Activated T-cell treated with anti-CD3 and anti-CD28 coated beads, Interleukin-2, amount 50 U/mL, for 72 hours (primary cell): ENCODE measurements around the gene KDM3B. TPM values are rescaled to one million over a fixed set of nuclear protein-coding genes. Genes with fewer than 3 reads are reported as not detected.
"Not testable (repeated sequence)": the region's sequence is repeated elsewhere in the genome, so short reads cannot be mapped to it uniquely, and the experiment has no call there.

Experiments used
- ATAC-seq, 2 donors: fragments of 150-1000 bp; cut with Tn5 transposase; replicated peaks in 1 of 2; 2 replicates each; pipeline ENCODE4 v1.10.0; 2021; ENCODE audit warnings: moderate library complexity in 2 of 2, mild to moderate bottlenecking in 1 of 2
- DNase-seq, 2 donors: peaks; one replicate each; pipeline ENCODE4 v3.0.0; 2021 to 2022; ENCODE audit warnings: mixed read lengths in 1 of 2
- H3K27ac Mint-ChIP-seq: one replicate; pipeline ENCODE4 v1.8.0; 2022; ENCODE audit warnings: mild to moderate bottlenecking, moderate library complexity, mixed read lengths
- H3K27me3 Mint-ChIP-seq: one replicate; pipeline ENCODE4 v1.8.0; 2022; ENCODE audit warnings: low read depth, mixed read lengths
- H3K36me3 Mint-ChIP-seq, 2 donors: one replicate each; pipeline ENCODE4 v1.8.0; 2022; ENCODE audit warnings: mixed read lengths in 2 of 2, mild to moderate bottlenecking in 1 of 2; ENCODE audit not compliant: insufficient read depth in 2 of 2
- H3K4me1 Mint-ChIP-seq: one replicate; pipeline ENCODE4 v1.8.0; 2022; ENCODE audit warnings: low read depth, mixed read lengths
- H3K4me3 Mint-ChIP-seq, 2 donors: one replicate each; pipeline ENCODE4 v1.8.0; 2022; ENCODE audit warnings: mild to moderate bottlenecking in 2 of 2, mixed read lengths in 2 of 2, moderate library complexity in 2 of 2
- H3K9me3 Mint-ChIP-seq, 2 donors: one replicate each; pipeline ENCODE4 v1.8.0; 2022; ENCODE audit warnings: mixed read lengths in 2 of 2
- total RNA-seq, 2 donors: library from RNA; stranded (reverse); gene quantifications; one replicate each; pipeline ENCODE4 v1.2.3, GENCODE V29; 2022

KDM3B gene, protein sequence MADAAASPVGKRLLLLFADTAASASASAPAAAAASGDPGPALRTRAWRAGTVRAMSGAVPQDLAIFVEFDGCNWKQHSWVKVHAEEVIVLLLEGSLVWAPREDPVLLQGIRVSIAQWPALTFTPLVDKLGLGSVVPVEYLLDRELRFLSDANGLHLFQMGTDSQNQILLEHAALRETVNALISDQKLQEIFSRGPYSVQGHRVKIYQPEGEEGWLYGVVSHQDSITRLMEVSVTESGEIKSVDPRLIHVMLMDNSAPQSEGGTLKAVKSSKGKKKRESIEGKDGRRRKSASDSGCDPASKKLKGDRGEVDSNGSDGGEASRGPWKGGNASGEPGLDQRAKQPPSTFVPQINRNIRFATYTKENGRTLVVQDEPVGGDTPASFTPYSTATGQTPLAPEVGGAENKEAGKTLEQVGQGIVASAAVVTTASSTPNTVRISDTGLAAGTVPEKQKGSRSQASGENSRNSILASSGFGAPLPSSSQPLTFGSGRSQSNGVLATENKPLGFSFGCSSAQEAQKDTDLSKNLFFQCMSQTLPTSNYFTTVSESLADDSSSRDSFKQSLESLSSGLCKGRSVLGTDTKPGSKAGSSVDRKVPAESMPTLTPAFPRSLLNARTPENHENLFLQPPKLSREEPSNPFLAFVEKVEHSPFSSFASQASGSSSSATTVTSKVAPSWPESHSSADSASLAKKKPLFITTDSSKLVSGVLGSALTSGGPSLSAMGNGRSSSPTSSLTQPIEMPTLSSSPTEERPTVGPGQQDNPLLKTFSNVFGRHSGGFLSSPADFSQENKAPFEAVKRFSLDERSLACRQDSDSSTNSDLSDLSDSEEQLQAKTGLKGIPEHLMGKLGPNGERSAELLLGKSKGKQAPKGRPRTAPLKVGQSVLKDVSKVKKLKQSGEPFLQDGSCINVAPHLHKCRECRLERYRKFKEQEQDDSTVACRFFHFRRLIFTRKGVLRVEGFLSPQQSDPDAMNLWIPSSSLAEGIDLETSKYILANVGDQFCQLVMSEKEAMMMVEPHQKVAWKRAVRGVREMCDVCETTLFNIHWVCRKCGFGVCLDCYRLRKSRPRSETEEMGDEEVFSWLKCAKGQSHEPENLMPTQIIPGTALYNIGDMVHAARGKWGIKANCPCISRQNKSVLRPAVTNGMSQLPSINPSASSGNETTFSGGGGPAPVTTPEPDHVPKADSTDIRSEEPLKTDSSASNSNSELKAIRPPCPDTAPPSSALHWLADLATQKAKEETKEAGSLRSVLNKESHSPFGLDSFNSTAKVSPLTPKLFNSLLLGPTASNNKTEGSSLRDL (N-terminal part only)
- 10 to 100 TPM; 59.5 to 67.2 TPM for total RNA-seq

DNA sequence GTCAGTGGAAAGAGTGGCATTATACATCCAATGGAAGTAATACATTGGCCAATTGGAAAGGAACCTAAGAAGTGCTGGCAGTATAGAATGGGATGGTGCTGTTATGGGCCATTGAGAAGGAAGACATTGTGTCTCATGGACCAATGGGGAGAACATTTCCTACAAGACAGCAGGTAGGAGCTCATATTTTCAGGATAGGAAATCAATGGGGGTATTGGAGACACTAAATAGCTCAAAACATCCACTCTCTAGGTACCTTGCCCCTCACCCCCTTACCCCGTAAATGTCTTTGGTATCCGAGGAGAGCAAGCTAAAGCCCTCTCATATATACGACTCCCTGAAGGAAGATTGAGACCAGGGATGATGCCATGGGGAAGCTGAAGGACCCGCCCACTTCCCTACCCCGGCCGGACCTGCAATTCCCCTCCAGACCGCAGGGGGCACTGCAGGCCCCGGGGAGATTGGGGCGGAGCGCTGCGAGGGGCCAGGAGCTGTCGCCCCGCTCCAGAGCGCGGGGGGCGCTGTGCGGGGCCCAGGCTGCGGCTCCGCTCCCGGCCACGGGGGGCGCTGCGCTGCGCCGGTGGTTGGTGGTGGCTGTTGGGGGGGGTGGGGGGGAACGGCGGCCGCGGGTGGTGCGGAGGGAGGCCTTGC is at the start of gene KDM3B:
Gene KDM3B (plus strand): TSS at position 615 of the 651 bp plus-strand sequence. CDS start 111 bp downstream, outside the sequence.
- Mint-ChIP-seq H3K27me3 (no peaks in the 10 kb centered on the region), H3K4me3 (peak within 1 kb of the TSS; percentile 94 to 98), H3K9me3 (peaks cover 0 to 5% of the 10 kb centered on the region in 2 donors), H3K27ac (peak within 1 kb of the TSS; percentile 91), H3K36me3 (peaks cover 9 to 11% of the 10 kb centered on the region in 2 donors), H3K4me1 (peaks cover 44% of the 10 kb centered on the region)
- ATAC-seq (peak; percentile 74 to 78), DNase-seq (peak; percentile 90 to 98)

DNA sequence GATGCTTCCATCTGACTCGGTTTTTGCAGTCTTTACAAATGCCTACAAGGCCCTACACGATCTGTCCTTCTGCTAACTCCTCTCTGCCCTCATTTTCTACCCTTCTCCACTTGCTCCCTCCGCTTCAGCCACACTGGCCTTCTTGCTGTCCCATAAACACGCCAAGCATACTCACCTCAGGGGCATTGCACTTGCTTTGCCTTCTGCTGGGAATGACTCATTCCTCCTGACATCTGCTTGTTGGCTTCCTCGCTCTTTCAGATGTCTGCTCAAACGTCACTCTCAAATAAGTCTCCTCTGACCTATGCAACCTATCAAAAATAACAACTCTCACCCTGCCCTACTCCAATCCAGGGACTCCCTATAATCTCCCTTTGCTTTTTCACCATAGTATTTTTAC is 49.1 kb upstream of the KDM3B start:
- no peaks in the 10 kb centered on the region for H3K27me3 Mint-ChIP-seq
- DNase-seq (no peak), ATAC-seq (no peak)
- no peak overlapping the region for H3K27ac Mint-ChIP-seq
- peaks cover 1 to 3% of the 10 kb centered on the region in 2 donors for H3K36me3 Mint-ChIP-seq
- no peaks in the 10 kb centered on the region for H3K9me3 Mint-ChIP-seq
- no peaks in the 10 kb centered on the region for H3K4me1 Mint-ChIP-seq
- no peak overlapping the region for H3K4me3 Mint-ChIP-seq

DNA sequence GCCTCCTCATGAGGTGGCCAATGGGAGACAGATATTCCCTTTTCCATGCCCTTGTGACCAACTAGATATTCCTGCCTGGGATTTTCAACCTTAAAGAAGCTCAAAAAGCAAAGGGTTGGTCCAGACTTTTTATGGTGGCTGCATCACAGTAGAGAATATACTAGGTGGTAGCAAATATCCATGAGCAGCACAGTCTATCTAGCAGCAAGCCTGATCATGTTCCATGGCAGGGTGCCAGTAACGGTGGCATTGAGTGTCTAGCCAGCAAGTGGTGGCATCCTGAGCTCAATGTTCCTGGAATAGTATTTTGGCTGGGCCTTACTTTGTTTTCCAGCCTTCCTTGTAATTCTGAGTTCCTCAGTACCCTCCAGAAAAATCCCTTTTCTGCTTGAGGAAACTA is 46.7 kb upstream of the KDM3B start:
- no peaks in the 10 kb centered on the region for H3K36me3 Mint-ChIP-seq
- H3K4me1 Mint-ChIP-seq: no peaks in the 10 kb centered on the region
- DNase-seq (no peak), ATAC-seq (no peak)
- H3K4me3 Mint-ChIP-seq: no peak overlapping the region
- no peaks in the 10 kb centered on the region for H3K9me3 Mint-ChIP-seq
- no peak overlapping the region for H3K27ac Mint-ChIP-seq
- H3K27me3 Mint-ChIP-seq: no peaks in the 10 kb centered on the region

DNA sequence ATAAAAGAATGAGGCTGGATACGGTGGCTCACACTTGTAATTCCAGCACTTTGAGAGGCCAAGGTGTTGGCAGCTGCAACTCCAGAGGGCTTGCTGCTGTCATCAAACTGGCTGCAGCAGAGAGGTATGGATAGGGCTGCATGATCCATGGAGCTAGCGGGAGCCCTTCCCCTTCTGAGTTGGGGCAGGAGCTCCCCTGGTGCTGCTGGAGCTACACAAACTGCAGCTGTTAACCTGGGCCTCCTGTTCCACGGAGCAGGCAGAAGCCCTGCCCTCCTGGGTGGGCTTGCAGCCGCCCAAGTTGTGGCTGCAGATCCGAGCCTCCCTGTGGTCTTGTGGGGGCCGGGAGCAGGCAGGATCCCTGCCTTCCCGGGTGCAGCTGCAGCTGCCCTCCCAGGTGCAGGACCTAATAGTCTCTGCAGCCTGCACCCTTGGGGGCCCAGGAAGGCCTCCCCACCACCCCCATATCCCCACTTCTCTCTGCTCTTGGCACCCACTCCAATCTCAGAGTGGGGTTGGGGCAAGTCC is 36.7 kb upstream of the KDM3B start:
- Mint-ChIP-seq H3K27ac (no peak overlapping the region), H3K27me3 (no peaks in the 10 kb centered on the region), H3K36me3 (peaks cover 4 to 14% of the 10 kb centered on the region in 2 donors), H3K4me3 (no peak overlapping the region), H3K4me1 (no peaks in the 10 kb centered on the region), H3K9me3 (no peaks in the 10 kb centered on the region)
- no peak for DNase-seq
- ATAC-seq: no peak

DNA sequence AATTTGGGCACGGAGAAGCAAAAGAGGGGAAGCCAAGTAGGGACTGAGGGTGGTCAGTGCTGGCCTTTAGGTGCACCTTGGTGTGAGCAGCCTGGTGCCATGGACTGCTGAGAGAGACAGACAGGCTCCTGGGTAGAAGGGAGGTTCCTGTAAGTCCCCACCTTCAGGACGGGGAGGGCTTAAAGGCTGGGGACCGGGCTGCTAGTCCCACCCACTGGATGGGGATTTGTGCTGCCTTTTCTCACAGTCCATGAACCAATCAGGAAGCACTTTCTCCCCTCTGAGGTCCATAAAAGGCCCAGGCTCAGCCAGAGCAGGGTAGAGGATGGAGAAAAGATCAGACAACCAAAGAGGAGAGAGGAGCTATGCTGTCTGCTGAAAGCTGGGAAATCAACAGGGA is 36.1 kb upstream of the KDM3B start:
- no peak for ATAC-seq
- H3K27me3 Mint-ChIP-seq: no peaks in the 10 kb centered on the region
- H3K9me3 Mint-ChIP-seq: no peaks in the 10 kb centered on the region
- no peak overlapping the region for H3K4me3 Mint-ChIP-seq
- no peak overlapping the region for H3K27ac Mint-ChIP-seq
- peaks cover 4 to 14% of the 10 kb centered on the region in 2 donors for H3K36me3 Mint-ChIP-seq
- DNase-seq: no peak
- H3K4me1 Mint-ChIP-seq: no peaks in the 10 kb centered on the region

DNA sequence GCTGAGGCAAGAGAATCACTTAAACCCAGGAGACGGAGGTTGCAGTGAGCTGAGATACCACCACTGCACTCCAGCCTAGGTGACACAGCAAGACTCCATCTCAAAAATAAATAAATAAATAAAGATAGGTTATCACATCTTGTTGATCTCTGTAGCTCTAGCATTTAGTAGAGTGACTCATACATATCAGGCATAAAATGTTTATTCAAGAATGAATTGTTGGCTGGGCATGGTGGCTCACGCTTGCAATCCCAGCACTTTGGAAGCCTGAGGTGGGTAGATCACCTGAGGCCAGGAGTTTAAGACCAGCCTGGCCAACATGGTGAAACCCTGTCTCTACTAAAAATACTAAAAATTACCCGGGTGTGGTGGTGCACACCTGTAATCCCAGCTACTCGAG is 34.3 kb upstream of the KDM3B start:
- not testable (repeated sequence) for H3K27me3 Mint-ChIP-seq, H3K4me3 Mint-ChIP-seq, H3K4me1 Mint-ChIP-seq, H3K36me3 Mint-ChIP-seq, H3K9me3 Mint-ChIP-seq, H3K27ac Mint-ChIP-seq, DNase-seq, ATAC-seq

DNA sequence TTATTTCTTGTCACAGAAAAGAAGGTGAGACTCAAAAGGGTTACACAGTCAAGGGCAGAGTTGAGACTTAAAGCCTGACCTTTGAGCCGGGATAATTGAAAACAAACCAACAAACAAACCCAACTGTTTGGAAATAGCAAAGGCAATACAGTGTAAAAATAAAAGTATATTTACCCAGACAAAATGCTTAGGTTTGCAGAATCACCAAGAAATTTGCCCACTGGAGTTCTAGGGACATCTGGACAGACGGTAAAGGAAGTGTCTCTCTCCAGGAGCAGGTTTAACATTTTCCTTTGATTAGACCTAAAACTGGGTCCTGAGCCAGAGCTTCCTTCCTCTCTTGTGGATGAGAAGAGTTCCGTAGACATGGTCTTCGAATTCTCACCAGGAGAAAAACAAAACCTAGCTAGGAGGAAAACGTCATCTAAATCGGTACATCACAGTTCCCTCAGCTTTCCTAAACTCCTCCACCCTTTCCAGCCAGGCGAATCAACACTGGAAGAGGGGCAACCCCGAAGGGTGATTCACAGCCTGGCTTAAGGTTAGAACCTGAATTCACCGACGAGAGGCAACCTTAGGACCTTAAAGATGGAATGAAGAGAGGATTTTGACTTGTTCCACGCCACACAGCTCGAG is 21.6 kb upstream of the KDM3B start:
- peaks cover 0 to 2% of the 10 kb centered on the region in 2 donors for H3K36me3 Mint-ChIP-seq
- H3K4me3 Mint-ChIP-seq: peak overlapping the region; percentile 94 to 98
- H3K27ac Mint-ChIP-seq: peak overlapping the region; percentile 66
- H3K4me1 Mint-ChIP-seq: peaks cover 35% of the 10 kb centered on the region
- ATAC-seq: no peak
- no peak for DNase-seq
- H3K27me3 Mint-ChIP-seq: no peaks in the 10 kb centered on the region
- H3K9me3 Mint-ChIP-seq: no peaks in the 10 kb centered on the region

DNA sequence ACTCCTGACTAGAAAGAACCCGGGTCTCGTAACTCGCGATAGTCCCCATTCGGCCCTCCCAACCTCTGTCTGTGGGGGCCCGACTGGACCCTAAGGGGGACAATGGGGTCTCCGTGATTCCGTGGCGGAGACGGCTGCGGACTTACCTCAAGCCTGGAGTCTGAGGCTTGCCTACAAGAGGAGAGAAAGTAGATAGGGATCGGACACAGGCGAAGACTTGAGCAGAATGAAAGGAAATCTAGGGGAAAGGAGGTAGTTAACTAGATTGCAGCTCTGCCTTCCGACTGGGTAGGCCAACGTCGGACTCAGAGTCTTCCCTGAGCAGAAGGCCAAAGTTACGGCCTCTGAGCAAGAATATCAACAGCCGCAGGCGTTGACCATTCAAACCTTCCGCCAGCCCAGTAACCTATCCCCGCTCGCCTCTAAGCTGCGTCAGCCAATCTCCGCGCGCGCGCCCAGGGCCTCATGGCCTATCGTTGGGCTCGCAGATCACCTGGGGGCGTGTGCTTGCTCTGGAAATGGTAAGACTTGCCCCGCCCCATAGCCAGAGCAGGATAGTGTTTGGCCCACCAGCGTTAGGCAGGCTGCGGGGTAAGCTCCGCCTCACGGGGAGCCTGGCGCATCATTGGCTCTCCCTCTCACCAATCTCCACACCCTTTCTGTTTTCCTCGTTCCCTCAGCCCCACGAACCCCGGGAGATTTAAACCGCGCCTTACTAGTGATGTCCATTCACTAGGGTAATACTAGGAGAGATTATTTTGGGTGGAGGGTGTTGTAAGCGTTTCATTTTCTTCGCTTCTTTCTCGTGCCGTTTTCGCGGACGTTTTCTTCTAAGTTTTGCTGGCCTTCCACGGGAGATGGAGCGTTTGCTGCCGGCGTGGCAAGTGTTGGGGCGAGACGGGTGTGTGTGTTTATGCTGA is 20.8 kb upstream of the KDM3B start, which contains the start of gene CDC25C:
Gene CDC25C (minus strand): TSS at position 356 of the 920 bp plus-strand sequence. CDS start 624 bp downstream, outside the sequence.
- Mint-ChIP-seq H3K27ac (peak within 1 kb of the TSS; percentile 66), H3K4me1 (peaks cover 37% of the 10 kb centered on the region), H3K9me3 (no peaks in the 10 kb centered on the region), H3K27me3 (no peaks in the 10 kb centered on the region), H3K4me3 (peak within 1 kb of the TSS; percentile 94 to 98), H3K36me3 (peaks cover 0 to 2% of the 10 kb centered on the region in 2 donors)
- ATAC-seq (peak; percentile 99), DNase-seq (peak; percentile 97 to 99)

DNA sequence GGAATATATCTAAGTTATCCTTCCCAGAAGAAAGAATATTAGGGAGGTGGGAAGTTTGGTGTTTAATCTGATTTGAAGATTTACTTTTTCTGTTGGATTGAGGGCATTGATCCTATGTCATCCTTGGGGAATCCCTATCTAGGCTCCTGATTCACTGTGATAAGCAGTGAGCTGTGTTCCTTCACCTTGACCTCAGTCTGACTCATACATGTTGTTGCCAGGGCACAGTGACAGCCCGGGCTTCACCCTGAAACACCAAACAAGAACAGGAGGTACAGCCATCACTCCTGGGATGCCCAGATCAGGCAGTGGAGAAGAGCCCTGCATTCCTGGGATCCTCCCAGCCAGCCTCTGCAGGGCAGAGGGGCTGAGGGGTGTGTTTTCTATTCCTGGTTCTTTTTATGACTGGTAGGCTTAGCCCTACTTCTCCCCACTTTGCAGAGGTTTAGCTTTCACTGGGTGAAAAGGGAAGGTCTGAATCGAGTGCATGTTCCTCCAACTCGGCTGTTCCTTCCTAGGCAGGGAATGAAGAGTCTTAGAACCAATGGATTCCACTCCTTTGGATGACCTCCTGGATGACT is 17.5 kb upstream of the KDM3B start:
- ATAC-seq (no peak), DNase-seq (peak in 1 of 2 donors; percentile 38)
- H3K4me3 Mint-ChIP-seq: peak overlapping the region in 1 of 2 donors; percentile 32
- H3K27me3 Mint-ChIP-seq: no peaks in the 10 kb centered on the region
- H3K9me3 Mint-ChIP-seq: no peaks in the 10 kb centered on the region
- no peak overlapping the region for H3K27ac Mint-ChIP-seq
- H3K4me1 Mint-ChIP-seq: peaks cover 57% of the 10 kb centered on the region
- peaks cover 0 to 7% of the 10 kb centered on the region in 2 donors for H3K36me3 Mint-ChIP-seq

DNA sequence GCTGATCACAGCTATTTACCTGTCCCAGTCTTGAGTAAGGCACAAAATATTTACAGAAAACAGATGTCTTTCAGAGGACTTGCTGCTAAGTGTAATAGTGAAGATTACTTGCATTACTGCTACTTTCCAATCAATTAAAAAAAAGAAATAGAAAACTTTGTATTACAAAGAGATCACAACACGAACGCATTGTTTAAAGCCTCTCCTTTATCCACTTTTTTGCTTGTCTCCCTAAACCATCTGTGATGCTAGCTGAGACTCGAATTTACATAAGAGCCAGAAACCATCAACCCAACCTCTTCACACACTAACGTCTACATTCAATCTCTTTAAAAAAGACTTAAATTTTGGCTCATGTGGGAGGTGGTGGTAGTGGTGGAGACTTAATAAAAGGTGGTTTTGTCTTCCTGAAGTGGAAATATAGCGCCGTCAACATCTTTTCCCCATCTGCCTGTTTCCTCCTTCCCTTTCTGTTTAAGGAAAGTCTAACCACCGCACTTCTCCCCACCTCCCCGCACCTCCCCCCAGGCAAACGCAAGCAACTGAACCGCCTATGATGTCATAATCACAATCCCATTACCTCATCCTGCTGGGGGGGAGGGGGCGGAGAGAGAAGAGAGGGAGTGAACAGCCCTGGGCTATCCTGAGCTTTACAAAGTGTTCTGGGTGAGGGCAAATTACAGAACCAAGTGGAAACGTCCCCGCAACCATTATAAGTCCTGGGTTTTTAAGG is 15.4 kb upstream of the KDM3B start:
- ATAC-seq (peak; percentile 10 to 16), DNase-seq (no peak)
- Mint-ChIP-seq H3K27me3 (no peaks in the 10 kb centered on the region), H3K27ac (peak overlapping the region; percentile 98), H3K4me3 (peak overlapping the region; percentile 78 to 92), H3K36me3 (peaks cover 2 to 6% of the 10 kb centered on the region in 2 donors), H3K9me3 (no peaks in the 10 kb centered on the region), H3K4me1 (peaks cover 56% of the 10 kb centered on the region)
